Measurements from ENCODE around the gene MRPL19. TPM values are rescaled to one million over a fixed set of nuclear protein-coding genes. Genes with fewer than 3 reads are reported as not detected.

MRPL19 gene
- total and polyA plus RNA-seq, 9 donors, result 11.9 to 46.8 (median 32.5) TPM

GRCh38 chr2:75605770-75606529 is 40.6 kb upstream of the MRPL19 start:
- intact Hi-C loops (cut with DNase I), result no loop called here
- no peak overlapping the region for H3K27ac ChIP-seq
- WGBS, 3 donors, result 66 to 76% (median 75%) methylated on average over 6 of the region's 6 CpGs

GRCh38 chr2:75606761-75607399 is 39.7 kb upstream of the MRPL19 start:
- intact Hi-C loops (cut with DNase I), result no loop called here
- Histone ChIP-seq H3K4me1 (ENCODE audit: insufficient read depth) (no peaks in the 10 kb centered on the region), H3K9me3 (no peaks in the 10 kb centered on the region), H3K4me3 (no peak overlapping the region), H3K27ac (no peak overlapping the region), H3K36me3 (no peaks in the 10 kb centered on the region), H3K27me3 (no peaks in the 10 kb centered on the region)
- DNase-seq, result no peak
- TF ChIP-seq EP300 (IDR thresholded peaks at IDR 0.05) (no peak), CTCF (IDR thresholded peaks at IDR 0.05) (no peak), POLR2A (IDR thresholded peaks at IDR 0.05) (no peak)
- 80 to 89% (median 87%) methylated on average over 8 of the region's 8 CpGs for WGBS, 3 donors

More at GRCh38 chr2:75605770-75606529, 40.6 kb upstream of the MRPL19 start:
- Histone ChIP-seq H3K27me3 (no peaks in the 10 kb centered on the region), H3K9me3 (no peaks in the 10 kb centered on the region), H3K4me1 (ENCODE audit: insufficient read depth) (no peaks in the 10 kb centered on the region), H3K4me3 (no peak overlapping the region), H3K36me3 (no peaks in the 10 kb centered on the region)
- TF ChIP-seq EP300 (IDR thresholded peaks at IDR 0.05) (no peak), POLR2A (IDR thresholded peaks at IDR 0.05) (no peak), CTCF (IDR thresholded peaks at IDR 0.05) (no peak)
- no peak for DNase-seq

GRCh38 chr2:75607400-75607798 is 39.2 kb upstream of the MRPL19 start:
- H3K9me3 ChIP-seq, result no peaks in the 10 kb centered on the region
- H3K27ac ChIP-seq, result no peak overlapping the region
- WGBS, 3 donors, result 87 to 94% (median 90%) methylated on average over 3 of the region's 3 CpGs
- TF ChIP-seq CTCF (IDR thresholded peaks at IDR 0.05) (no peak), POLR2A (IDR thresholded peaks at IDR 0.05) (no peak), EP300 (IDR thresholded peaks at IDR 0.05) (no peak)
- DNase-seq, result no peak
- no peak overlapping the region for H3K4me3 ChIP-seq
- no peaks in the 10 kb centered on the region for H3K4me1 ChIP-seq (ENCODE audit: insufficient read depth)
- intact Hi-C loops (cut with DNase I), result no loop called here
- no peaks in the 10 kb centered on the region for H3K27me3 ChIP-seq
- H3K36me3 ChIP-seq, result no peaks in the 10 kb centered on the region

GRCh38 chr2:75607988-75608683 is 38.4 kb upstream of the MRPL19 start:
- no peak overlapping the region for H3K4me3 ChIP-seq
- no peak for TF ChIP-seq EP300 (IDR thresholded peaks at IDR 0.05)
- no peak for TF ChIP-seq CTCF (IDR thresholded peaks at IDR 0.05)
- no peak for TF ChIP-seq POLR2A (IDR thresholded peaks at IDR 0.05)
- no peak overlapping the region for H3K27ac ChIP-seq
- WGBS, 3 donors, result 55 to 61% (median 57%) methylated on average over 7 of the region's 7 CpGs
- no peaks in the 10 kb centered on the region for H3K9me3 ChIP-seq
- H3K36me3 ChIP-seq, result no peaks in the 10 kb centered on the region
- intact Hi-C loops (cut with DNase I), result no loop called here
- H3K4me1 ChIP-seq (ENCODE audit: insufficient read depth), result no peaks in the 10 kb centered on the region
- DNase-seq, result no peak
- H3K27me3 ChIP-seq, result no peaks in the 10 kb centered on the region

Data from ovary (tissue), 9 donors.